Vein endothelial cell (primary cell): ENCODE data around the gene TAS2R42. TPM values are rescaled to one million over a fixed set of nuclear protein-coding genes. Genes with fewer than 3 reads are reported as not detected.

Experiments
- total RNA-seq: library from RNA; depleted of rRNA; stranded (reverse); fragments of >200 nt; gene quantifications from 2 replicates; pipeline ENCODE4 v1.2.3, GENCODE V29; 2012

TAS2R42 gene
- not detected in 2 replicates for total RNA-seq

GRCh38 chr12:11186837-11187236, at the start of gene TAS2R42:
TAS2R42 (minus strand) TSS chr12:11186937; CDS start chr12:11186937, 0 bp downstream.

GRCh38 chr12:11171145-11171968, 15.4 kb downstream of the TAS2R42 start, which contains the start of gene SMIM10L1:
SMIM10L1 (plus strand) TSS chr12:11171194; CDS start chr12:11171357, 163 bp downstream.

Other genes with a start within 250 kb of the TAS2R42 start
- 2.3 and 4.0 TPM in 2 replicates for gene TAS2R14, start 247.7 kb downstream of the TAS2R42 start, total RNA-seq
- 4.5 and 4.6 TPM in 2 replicates for gene TAS2R50, start 200.0 kb downstream of the TAS2R42 start, total RNA-seq
- 3.9 and 5.4 TPM in 2 replicates for gene TAS2R20, start 188.6 kb downstream of the TAS2R42 start, total RNA-seq
- 5.5 and 6.5 TPM in 2 replicates for gene TAS2R19, start 164.3 kb downstream of the TAS2R42 start, total RNA-seq
- gene TAS2R31, start 155.5 kb downstream of the TAS2R42 start, total RNA-seq: 6.9 and 7.2 TPM in 2 replicates
- gene TAS2R46, start 124.6 kb downstream of the TAS2R42 start, total RNA-seq: 2.9 and 3.1 TPM in 2 replicates
- gene TAS2R43, start 94.6 kb downstream of the TAS2R42 start, total RNA-seq: 1.3 and 1.6 TPM in 2 replicates
- 5.6 and 6.5 TPM in 2 replicates for gene TAS2R30, start 52.3 kb downstream of the TAS2R42 start, total RNA-seq
- gene SMIM10L1, start 15.7 kb downstream of the TAS2R42 start, total RNA-seq: 7.2 and 8.2 TPM in 2 replicates
- not detected in 2 replicates for gene PRB3, start 82.8 kb upstream of the TAS2R42 start, total RNA-seq
- not detected in 2 replicates for gene PRB4, start 123.5 kb upstream of the TAS2R42 start, total RNA-seq
- not detected in 2 replicates for gene PRB2, start 208.6 kb upstream of the TAS2R42 start, total RNA-seq